ENCODE results near the gene HTRA3.

GRCh38 chr4:8304827-8305695 is 35.5 kb downstream of the HTRA3 start:
- no peak for TF ChIP-seq CTCF (IDR thresholded peaks at IDR 0.05; ENCODE audit: poor library complexity, severe bottlenecking)
- no peak for TF ChIP-seq EZH2 (IDR thresholded peaks at IDR 0.05; ENCODE audit: borderline replicate concordance, insufficient read depth, low read length, poor library complexity, severe bottlenecking)
- TF ChIP-seq POLR2AphosphoS5 (IDR thresholded peaks at IDR 0.05) = no peak
- no peak for TF ChIP-seq EP300 (conservative IDR thresholded peaks at IDR 0.05; ENCODE audit: poor library complexity, severe bottlenecking)
- no peak for TF ChIP-seq SMC3 (conservative IDR thresholded peaks at IDR 0.05; ENCODE audit: poor library complexity)
- TF ChIP-seq TAF1 (IDR thresholded peaks at IDR 0.05; ENCODE audit: low read depth) = no peak
- no peak for TF ChIP-seq RAD21 (conservative IDR thresholded peaks at IDR 0.05)

Measured in neural cell (in vitro differentiated cells).